HFF-Myc (cell line): ENCODE data around the gene BRI3.

ENCODE experiments used
- DNase-seq: peaks from one replicate; pipeline ENCODE4 v3.0.0-alpha.2; 2011; ENCODE audit warnings: low read depth; ENCODE audit errors: extremely low read depth
- H3K4me3 ChIP-seq: replicated peaks from 2 replicates; pipeline ENCODE4 v1.5.1; 2011; ENCODE audit warnings: low read depth, mild to moderate bottlenecking, control low read depth, low read length
- TF ChIP-seq, protein P1 (sequence below): IDR thresholded peaks from 2 replicates; pipeline ENCODE4 v1.5.1; 2012; ENCODE audit warnings: mild to moderate bottlenecking, low read depth, low read length, control low read depth; ENCODE audit errors: missing control alignments

BRI3 gene

DNA sequence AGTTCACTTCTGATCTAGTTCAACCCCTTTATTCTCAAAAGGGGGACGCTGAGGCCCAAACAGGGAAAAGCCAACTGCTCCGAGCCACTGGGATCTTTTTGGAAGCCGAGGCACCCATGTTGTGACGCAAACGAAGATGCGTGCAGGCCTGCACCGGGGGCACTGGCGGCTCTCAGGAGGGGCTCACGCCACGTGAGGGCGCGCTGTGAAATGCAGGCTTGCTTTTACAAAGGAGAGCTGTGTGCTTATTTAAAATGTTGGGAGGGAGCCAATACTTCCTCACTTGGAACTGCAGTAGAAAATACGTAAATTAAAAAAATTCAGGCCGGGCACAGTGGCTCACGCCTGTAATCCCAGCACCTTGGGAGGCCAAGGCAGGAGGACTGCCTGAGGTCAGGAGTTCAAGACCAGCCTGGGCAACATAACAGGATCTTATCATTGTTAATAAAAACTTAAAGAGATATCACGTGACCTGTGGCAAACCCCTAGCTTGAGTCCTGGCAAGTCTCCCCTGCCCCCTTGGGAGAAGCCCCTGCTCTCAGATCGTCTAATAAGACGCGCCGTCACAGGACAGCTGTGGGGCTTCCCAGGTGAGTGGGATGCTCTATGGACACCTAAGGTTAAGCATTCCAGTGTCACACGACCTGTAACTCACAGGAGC, 16.3 kb downstream of the BRI3 start:
- TF ChIP-seq, protein P1, sequence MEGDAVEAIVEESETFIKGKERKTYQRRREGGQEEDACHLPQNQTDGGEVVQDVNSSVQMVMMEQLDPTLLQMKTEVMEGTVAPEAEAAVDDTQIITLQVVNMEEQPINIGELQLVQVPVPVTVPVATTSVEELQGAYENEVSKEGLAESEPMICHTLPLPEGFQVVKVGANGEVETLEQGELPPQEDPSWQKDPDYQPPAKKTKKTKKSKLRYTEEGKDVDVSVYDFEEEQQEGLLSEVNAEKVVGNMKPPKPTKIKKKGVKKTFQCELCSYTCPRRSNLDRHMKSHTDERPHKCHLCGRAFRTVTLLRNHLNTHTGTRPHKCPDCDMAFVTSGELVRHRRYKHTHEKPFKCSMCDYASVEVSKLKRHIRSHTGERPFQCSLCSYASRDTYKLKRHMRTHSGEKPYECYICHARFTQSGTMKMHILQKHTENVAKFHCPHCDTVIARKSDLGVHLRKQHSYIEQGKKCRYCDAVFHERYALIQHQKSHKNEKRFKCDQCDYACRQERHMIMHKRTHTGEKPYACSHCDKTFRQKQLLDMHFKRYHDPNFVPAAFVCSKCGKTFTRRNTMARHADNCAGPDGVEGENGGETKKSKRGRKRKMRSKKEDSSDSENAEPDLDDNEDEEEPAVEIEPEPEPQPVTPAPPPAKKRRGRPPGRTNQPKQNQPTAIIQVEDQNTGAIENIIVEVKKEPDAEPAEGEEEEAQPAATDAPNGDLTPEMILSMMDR = no peak
- H3K4me3 ChIP-seq = no peak overlapping the region
- DNase-seq = no peak

DNA sequence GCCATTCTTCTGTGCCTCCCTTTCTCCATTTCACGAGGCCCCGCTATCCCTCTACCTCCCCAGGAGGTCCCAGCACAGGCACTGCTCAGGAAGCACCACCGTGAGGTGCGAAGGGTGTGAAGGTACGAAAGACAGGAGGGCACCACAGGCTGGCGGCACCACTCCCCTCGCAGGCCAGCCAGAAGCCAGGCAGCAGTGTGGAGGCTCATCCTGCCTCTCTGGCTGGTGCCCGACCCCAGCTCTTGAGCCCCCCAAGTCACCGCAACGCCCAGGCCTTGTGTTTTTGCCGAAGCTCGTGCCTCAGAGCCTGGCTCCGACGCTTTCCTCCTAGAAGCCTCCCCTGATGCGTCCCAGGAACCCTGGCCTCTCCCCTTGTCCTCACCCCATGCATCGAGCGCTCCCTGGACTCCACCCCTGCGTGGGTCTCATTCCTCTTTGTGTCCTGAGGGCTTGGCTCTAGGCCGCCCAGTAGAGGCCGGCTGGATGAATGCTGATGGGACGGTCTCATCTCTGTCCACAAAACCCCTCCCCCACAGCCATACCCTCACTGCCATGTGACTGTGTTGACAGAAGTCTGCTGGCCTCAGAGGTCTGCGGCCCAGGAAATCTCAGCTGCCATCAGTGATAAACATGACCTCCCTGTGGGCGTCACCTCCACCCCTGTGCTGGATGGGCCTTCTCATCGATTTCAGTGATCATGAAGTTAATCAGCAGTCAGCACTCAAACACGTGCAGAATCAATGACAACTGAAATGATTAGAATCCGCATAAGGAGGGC, 19.3 kb downstream of the BRI3 start:
- no peak for DNase-seq
- TF ChIP-seq, protein P1 = no peak

DNA sequence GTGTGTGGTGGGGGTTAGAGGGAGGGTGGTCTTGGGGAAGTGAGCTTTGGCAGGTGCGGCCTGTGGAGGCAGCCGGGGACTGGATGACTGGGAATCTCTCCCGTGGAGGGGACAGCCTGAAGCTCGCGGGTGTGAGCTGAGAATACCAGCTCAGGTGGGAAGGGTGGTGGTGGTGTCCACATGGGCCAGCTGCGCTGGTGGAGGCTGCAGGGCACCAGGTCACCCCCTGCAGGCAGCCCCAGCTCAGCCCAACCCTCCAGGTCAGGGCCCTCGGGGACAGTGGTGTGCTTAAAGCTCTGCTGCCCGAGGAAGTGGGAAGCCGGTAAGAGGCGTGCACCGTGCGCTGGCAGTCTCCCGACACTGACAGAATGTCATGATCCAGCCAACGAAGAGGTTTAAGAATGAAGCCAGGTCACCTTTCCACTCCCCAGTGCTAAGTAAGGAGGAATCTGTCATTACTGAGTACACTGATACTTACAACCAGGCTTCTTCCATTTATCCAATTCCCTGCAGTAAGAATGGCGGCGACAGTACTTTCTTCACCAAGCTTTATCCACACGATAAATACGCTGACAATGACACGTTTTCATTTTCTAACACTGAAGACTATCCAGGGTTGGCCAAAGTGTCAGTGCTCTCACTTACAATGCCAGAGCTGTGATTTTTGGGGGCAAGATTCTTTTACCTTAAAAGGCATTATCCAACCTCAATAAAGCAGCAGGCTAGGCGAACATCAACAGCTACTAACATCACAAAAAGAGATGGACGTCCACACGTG, 20.4 kb downstream of the BRI3 start:
- TF ChIP-seq, protein P1 = no peak
- no peak overlapping the region for H3K4me3 ChIP-seq
- no peak for DNase-seq

More for the DNA sequence above, 19.3 kb downstream of the BRI3 start:
- no peak overlapping the region for H3K4me3 ChIP-seq

DNA sequence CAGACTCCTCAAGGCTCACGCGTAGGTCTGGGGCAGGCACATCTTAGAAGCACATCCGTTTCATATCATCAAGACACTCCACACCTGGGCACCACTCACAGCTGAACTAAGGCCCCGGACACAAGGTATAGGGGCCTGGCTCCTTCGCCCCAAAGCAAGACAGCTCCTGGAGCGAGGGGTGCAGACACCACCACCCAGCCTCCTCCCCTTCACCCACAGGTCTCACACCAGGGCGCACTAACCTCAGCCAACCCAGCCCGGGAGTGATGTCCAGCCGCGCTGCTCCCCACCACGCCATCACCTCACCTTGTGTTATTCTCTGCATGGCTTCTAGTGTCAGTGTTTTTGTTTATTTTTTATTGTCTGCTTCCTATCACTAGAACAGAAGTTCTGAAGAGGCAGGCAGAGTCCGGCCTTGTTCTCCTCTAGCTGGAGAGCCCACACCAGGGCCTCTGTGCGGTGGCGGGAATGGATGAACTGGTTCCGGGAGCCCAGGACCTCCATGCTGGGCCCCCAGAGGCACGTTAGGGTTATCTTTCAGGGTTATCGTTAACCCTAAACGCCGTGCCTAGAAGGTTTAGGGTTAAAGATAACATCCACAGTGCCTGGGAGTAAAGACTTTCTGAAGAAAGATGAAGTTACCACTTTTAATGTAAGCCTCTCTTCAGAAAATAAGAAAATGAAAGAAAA, 21.8 kb downstream of the BRI3 start:
- no peak overlapping the region for H3K4me3 ChIP-seq
- TF ChIP-seq, protein P1 = no peak
- DNase-seq = no peak

DNA sequence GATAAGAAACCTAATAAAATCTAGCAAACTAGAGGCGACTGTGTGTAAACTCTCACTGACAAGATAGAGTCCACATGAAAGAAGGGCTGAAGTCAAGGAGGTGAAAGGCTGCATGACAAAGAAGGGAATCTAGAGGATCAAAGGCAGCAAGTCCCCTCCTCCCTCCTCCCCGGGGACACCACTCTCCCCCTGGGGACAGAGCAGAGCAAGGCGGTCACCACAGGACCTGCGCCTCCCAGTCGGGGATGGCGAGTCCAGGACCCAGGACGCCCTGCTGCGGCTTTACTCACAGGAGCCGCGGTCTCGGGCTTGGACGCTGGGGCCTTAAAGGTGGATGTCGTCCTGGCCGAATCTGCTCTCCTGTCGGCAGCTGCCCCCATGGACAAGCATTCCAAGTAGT, 22.4 kb downstream of the BRI3 start:
- no peak overlapping the region for H3K4me3 ChIP-seq
- no peak for DNase-seq
- TF ChIP-seq, protein P1 = no peak

DNA sequence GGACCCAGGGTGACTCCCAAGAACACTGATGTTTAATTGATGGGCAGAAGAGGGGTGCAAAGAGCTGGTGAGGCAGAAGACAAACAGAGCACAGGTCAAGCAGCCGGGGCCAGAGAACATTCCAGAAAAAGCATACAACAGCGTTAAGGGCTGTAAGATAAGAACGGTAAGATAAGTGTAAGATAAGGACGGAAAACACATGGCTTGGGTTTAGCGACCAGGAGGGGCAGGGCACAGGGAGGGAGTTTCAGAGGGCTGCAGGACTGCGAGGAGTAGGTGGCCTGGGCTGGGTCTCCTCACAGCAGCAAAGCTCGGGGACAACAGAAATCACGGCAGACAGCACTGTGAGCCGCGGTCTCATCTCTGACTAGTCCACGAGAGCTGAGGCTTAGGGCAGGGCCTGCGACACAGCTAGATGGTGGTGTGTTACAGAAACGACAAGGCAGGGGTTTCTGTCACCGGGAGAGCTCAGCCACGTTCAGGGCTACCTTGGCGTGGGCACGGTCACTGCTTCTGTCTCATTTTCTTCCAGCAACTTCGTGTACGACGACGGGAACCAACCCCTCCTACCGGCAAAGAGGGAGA, 24.6 kb downstream of the BRI3 start:
- TF ChIP-seq, protein P1 = no peak
- H3K4me3 ChIP-seq = no peak overlapping the region
- DNase-seq = no peak
